Measurements from ENCODE around the gene GGN. TPM values are rescaled to one million over a fixed set of nuclear protein-coding genes. Genes with fewer than 3 reads are reported as not detected.
"Not testable (repeated sequence)": the region's sequence is repeated elsewhere in the genome, so short reads cannot be mapped to it uniquely, and the experiment has no call there.

The GGN gene
- total RNA-seq, 1 donor from 2014 or later: 1.8 TPM

- no peak for DNase-seq (ENCODE audit: low read depth)
- H3K4me3 ChIP-seq (ENCODE audit: low read depth, low read length): no peak overlapping the region
- no peak for TF ChIP-seq CTCF (conservative IDR thresholded peaks at IDR 0.05; ENCODE audit: low read depth, low read length)
Measured at GRCh38 chr19:38352611-38353010, 35.2 kb downstream of the GGN start.

DNA sequence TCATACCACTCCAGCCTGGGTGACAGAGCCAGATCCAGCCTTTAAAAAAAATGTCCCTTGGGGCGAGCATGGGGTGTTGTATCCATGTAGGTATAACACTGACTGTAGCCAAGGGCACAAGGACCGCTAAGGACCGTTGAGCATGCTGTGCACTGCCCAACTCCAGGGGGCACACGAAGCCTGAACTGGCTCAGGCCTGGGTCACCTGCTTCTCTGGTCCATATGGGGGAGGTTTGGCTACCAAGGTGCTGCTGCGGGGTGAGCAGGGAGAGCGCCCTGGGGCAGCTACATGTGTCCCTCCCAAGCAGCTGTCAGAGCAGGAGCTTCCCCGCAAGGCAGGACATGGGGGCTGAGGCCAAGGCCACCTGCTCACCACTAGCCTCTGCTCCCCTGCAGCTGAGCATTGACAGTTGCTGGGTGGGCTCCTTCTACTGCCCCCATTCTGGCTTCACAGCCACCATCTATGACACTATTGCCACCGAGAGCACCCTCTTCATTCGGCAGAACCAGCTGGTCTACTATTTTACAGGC lies 35.9 kb downstream of the GGN start:
- DNase-seq (ENCODE audit: low read depth): no peak
- no peak for TF ChIP-seq CTCF (conservative IDR thresholded peaks at IDR 0.05; ENCODE audit: low read depth, low read length)
- H3K4me3 ChIP-seq (ENCODE audit: low read depth, low read length): no peak overlapping the region

- no peak for TF ChIP-seq CTCF (conservative IDR thresholded peaks at IDR 0.05; ENCODE audit: low read depth, low read length)
- H3K4me3 ChIP-seq (ENCODE audit: low read depth, low read length): no peak overlapping the region
- DNase-seq (ENCODE audit: low read depth): no peak
Measured at GRCh38 chr19:38350883-38351282, 37.0 kb downstream of the GGN start.

GRCh38 chr19:38346837-38347236 lies 41.0 kb downstream of the GGN start:
- no peak for TF ChIP-seq CTCF (conservative IDR thresholded peaks at IDR 0.05; ENCODE audit: low read depth, low read length)
- H3K4me3 ChIP-seq (ENCODE audit: low read depth, low read length): no peak overlapping the region
- DNase-seq (ENCODE audit: low read depth): no peak

DNA sequence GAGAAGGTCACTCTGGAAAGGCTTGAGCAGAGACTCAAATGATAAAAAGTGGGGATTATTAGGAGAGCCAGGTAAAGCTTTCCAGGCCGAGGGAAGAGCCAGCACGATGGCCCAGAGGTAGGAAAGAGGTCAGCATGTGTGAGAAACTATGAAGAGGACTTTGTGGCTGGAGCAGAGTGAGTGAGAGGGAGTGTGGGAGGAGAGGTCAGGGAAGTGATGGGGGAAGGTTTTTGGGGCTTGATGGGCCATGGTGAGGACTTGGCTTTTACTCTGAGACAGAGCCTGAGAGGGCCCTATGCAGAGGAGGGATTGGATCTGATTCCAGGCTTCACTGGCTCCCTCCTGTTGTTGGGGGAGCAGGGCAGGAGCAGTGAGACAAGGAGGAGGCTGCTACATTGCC lies 46.9 kb downstream of the GGN start:
- H3K4me3 ChIP-seq (ENCODE audit: low read depth, low read length): no peak overlapping the region
- TF ChIP-seq CTCF (conservative IDR thresholded peaks at IDR 0.05; ENCODE audit: low read depth, low read length): no peak
- no peak for DNase-seq (ENCODE audit: low read depth)

GRCh38 chr19:38339011-38339410 lies 48.8 kb downstream of the GGN start:
- not testable (repeated sequence) for DNase-seq (ENCODE audit: low read depth); H3K4me3 ChIP-seq (ENCODE audit: low read depth, low read length)

- no peak for DNase-seq (ENCODE audit: low read depth)
- peak overlapping the region; percentile 79 for H3K4me3 ChIP-seq (ENCODE audit: low read depth, low read length)
- no peak for TF ChIP-seq CTCF (conservative IDR thresholded peaks at IDR 0.05; ENCODE audit: low read depth, low read length)
Measured at GRCh38 chr19:38337360-38337653, 50.5 kb downstream of the GGN start.
